CD4-positive, CD25-positive, alpha-beta regulatory T cell (primary cell): Measurements from ENCODE around the gene ZNF365. TPM values are rescaled to one million over a fixed set of nuclear protein-coding genes. Genes with fewer than 3 reads are reported as not detected.

ENCODE experiments used
- ATAC-seq, 2 donors: fragments of 150-1000 bp; cut with Tn5 transposase; one replicate each; pipeline ENCODE4 v1.10.0; 2021; ENCODE audit warnings: low read depth in 2 of 2, moderate number of reproducible peaks in 2 of 2, moderate library complexity in 1 of 2
- DNase-seq, 3 donors: peaks; one replicate each; pipeline versions ENCODE4 v3.0.0 to v3.0.0-alpha.2; 2012 to 2022; ENCODE audit warnings: mixed read lengths in 1 of 3
- H3K27ac ChIP-seq: one replicate; pipeline ENCODE4 v1.7.0; 2013; ENCODE audit warnings: mild to moderate bottlenecking, low read length; ENCODE audit not compliant: insufficient read depth, poor library complexity, severe bottlenecking
- H3K27me3 ChIP-seq: one replicate; pipeline ENCODE4 v1.7.0; 2013; ENCODE audit warnings: low read length; ENCODE audit not compliant: control insufficient read depth, insufficient read depth
- H3K36me3 ChIP-seq: one replicate; pipeline ENCODE4 v1.7.0; 2013; ENCODE audit warnings: mild to moderate bottlenecking, low read length, moderate library complexity; ENCODE audit not compliant: control insufficient read depth, insufficient read depth
- H3K4me1 ChIP-seq: 2 replicates; pipeline ENCODE4 v1.7.0; 2013; ENCODE audit warnings: mild to moderate bottlenecking, low read length; ENCODE audit not compliant: insufficient read depth, control insufficient read depth, poor library complexity, severe bottlenecking
- H3K4me3 ChIP-seq: one replicate; pipeline ENCODE4 v1.7.0; 2013; ENCODE audit warnings: low read depth, mild to moderate bottlenecking, low read length, moderate library complexity
- H3K9me3 ChIP-seq, 2 experiments: 1 replicate in 1 of 2; 2 replicates in 1 of 2; pipeline ENCODE4 v1.7.0; 2013; ENCODE audit warnings: low read length in 2 of 2, mild to moderate bottlenecking in 1 of 2, moderate library complexity in 1 of 2; ENCODE audit not compliant: control insufficient read depth in 2 of 2
- H3K27ac Mint-ChIP-seq, 3 donors: one replicate each; pipeline ENCODE4 v1.8.0; 2020 to 2022; ENCODE audit warnings: mild to moderate bottlenecking in 3 of 3, mixed read lengths in 3 of 3, moderate library complexity in 2 of 3
- H3K27me3 Mint-ChIP-seq: one replicate; pipeline ENCODE4 v1.8.0; 2022; ENCODE audit warnings: mild to moderate bottlenecking, mixed read lengths
- H3K36me3 Mint-ChIP-seq: one replicate; pipeline ENCODE4 v1.8.0; 2020; ENCODE audit warnings: mixed read lengths
- H3K4me1 Mint-ChIP-seq, 4 donors: one replicate each; pipeline ENCODE4 v1.8.0; 2020 to 2022; ENCODE audit warnings: mixed read lengths in 4 of 4, mild to moderate bottlenecking in 1 of 4
- H3K4me3 Mint-ChIP-seq, 4 donors: one replicate each; pipeline ENCODE4 v1.8.0; 2020 to 2022; ENCODE audit warnings: mild to moderate bottlenecking in 4 of 4, mixed read lengths in 4 of 4, moderate library complexity in 3 of 4
- H3K9me3 Mint-ChIP-seq, 7 donors: one replicate each; pipeline ENCODE4 v1.8.0; 2020 to 2022; ENCODE audit warnings: mixed read lengths in 7 of 7, mild to moderate bottlenecking in 3 of 7, moderate library complexity in 2 of 7
- polyA plus RNA-seq, 4 donors: library from polyadenylated mRNA; unstranded; fragments of 300-500 nt; fragmentation: Illumina TruSeq; gene quantifications; one replicate each; pipeline ENCODE4 v1.2.3, GENCODE V29; 2021
- total RNA-seq: library from RNA; stranded (reverse); gene quantifications from one replicate; pipeline ENCODE4 v1.2.3, GENCODE V29; 2022

ZNF365 gene, protein sequence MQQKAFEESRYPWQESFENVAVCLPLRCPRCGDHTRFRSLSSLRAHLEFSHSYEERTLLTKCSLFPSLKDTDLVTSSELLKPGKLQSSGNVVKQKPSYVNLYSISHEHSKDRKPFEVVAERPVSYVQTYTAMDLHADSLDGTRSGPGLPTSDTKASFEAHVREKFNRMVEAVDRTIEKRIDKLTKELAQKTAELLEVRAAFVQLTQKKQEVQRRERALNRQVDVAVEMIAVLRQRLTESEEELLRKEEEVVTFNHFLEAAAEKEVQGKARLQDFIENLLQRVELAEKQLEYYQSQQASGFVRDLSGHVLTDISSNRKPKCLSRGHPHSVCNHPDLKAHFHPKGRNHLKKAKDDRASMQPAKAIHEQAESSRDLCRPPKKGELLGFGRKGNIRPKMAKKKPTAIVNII
- 13.8 TPM for total RNA-seq
- polyA plus RNA-seq, result 1 to 10 TPM; 6.2 to 8.0 (median 7.1) TPM

- Histone ChIP-seq H3K36me3 (no peaks in the 10 kb centered on the region), H3K9me3 (no peaks in the 10 kb centered on the region), H3K27me3 (no peaks in the 10 kb centered on the region), H3K27ac (peak within 1 kb of the TSS; percentile 53), H3K4me1 (peaks cover 23% of the 10 kb centered on the region), H3K4me3 (peak within 1 kb of the TSS; percentile 86)
- Mint-ChIP-seq H3K4me1 (peaks cover 13 to 36% (median 21%) of the 10 kb centered on the region in 4 donors), H3K9me3 (peaks cover 0 to 1% (median 0%) of the 10 kb centered on the region in 7 donors), H3K27me3 (peaks cover 16% of the 10 kb centered on the region), H3K27ac (peak within 1 kb of the TSS; percentile 27 to 86 (median 81)), H3K4me3 (peak within 1 kb of the TSS; percentile 84 to 98 (median 90)), H3K36me3 (no peaks in the 10 kb centered on the region)
- ATAC-seq, result peak; percentile 65 to 72
- DNase-seq, result peak; percentile 33 to 49 (median 47)
Observed at GRCh38 chr10:62373995-62374861, at the start of gene ZNF365. Gene ZNF365, plus strand, starts transcription at chr10:62374369. Its CDS starts 1,825 bp downstream, at chr10:62376194.

DNA sequence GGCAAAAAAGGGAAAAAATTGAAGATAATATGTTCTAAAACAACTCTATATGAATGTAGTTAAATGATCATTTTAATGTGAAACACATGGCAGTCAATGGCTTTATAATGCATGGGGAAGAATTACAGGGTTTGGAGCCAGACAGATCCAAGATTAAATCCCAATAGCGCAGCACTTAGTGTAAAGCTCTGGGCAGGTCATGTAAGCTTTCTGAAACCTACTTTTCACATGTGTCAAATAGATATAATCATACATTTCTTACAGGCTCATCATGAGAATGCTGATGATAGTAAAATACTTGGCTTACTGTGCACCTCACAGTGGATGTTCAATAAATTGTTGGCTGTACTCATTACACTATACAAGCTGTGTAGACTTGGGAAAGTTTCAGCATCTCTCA, 48.0 kb upstream of the ZNF365 start:
- Histone ChIP-seq H3K27ac (no peak overlapping the region), H3K9me3 (no peaks in the 10 kb centered on the region), H3K27me3 (no peaks in the 10 kb centered on the region), H3K36me3 (no peaks in the 10 kb centered on the region), H3K4me3 (no peak overlapping the region), H3K4me1 (no peaks in the 10 kb centered on the region)
- Mint-ChIP-seq H3K4me1 (no peaks in the 10 kb centered on the region), H3K36me3 (no peaks in the 10 kb centered on the region), H3K9me3 (peaks cover 0 to 8% (median 0%) of the 10 kb centered on the region in 7 donors), H3K4me3 (no peak overlapping the region), H3K27ac (no peak overlapping the region), H3K27me3 (peaks cover 18% of the 10 kb centered on the region)
- DNase-seq, result no peak
- no peak for ATAC-seq

DNA sequence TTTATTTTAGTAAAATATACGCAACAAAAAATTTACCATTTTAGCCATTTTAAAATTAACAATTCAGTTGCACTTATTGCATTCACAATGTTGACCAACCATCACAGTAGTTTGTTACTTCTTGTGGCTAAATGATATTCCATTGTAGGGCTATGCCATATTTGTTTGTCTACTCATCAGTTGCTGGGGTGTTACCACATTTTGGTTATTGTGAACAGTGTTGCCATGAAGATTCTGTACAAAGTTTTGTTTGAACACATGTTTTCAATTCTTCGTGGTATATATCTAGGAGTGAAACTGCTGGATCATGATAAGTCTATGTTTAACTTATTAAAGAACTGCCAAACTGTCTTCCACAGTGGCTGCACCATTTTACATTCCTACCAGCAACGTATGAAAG, 46.3 kb upstream of the ZNF365 start:
- H3K27me3 Mint-ChIP-seq, result peaks cover 12% of the 10 kb centered on the region
- no peak overlapping the region for H3K4me3 Mint-ChIP-seq
- Histone ChIP-seq H3K27me3 (no peaks in the 10 kb centered on the region), H3K4me1 (no peaks in the 10 kb centered on the region), H3K9me3 (peaks cover 0 to 8% of the 10 kb centered on the region in 2 experiments), H3K36me3 (no peaks in the 10 kb centered on the region), H3K4me3 (no peak overlapping the region), H3K27ac (no peak overlapping the region)
- no peak for ATAC-seq
- H3K9me3 Mint-ChIP-seq, result peaks cover 0 to 6% (median 2%) of the 10 kb centered on the region in 7 donors
- no peaks in the 10 kb centered on the region for H3K4me1 Mint-ChIP-seq
- no peak for DNase-seq
- no peak overlapping the region for H3K27ac Mint-ChIP-seq
- H3K36me3 Mint-ChIP-seq, result peaks cover 4% of the 10 kb centered on the region

DNA sequence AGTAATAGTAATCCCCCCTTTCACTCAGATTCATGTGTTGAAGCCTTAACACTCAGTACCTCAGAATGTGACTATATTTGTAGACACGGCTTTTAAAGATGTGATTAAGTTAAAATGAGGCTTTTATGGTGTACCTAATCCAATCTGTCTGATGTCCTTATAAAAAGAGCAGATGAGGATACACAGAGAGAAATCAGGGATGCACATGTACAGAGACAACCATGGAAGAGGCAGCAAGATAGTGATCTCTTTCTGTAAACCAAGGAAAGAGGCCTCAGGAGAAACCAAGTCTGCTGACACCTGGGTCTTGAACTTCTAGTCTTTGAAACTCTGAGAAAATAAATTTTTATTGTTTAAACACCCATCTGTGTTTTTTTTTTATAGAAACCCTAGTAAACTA, 44.0 kb upstream of the ZNF365 start:
- H3K9me3 ChIP-seq, result peaks cover 0 to 11% of the 10 kb centered on the region in 2 experiments
- H3K4me3 Mint-ChIP-seq, result no peak overlapping the region
- H3K4me1 ChIP-seq, result no peaks in the 10 kb centered on the region
- no peak overlapping the region for H3K27ac Mint-ChIP-seq
- no peaks in the 10 kb centered on the region for H3K27me3 ChIP-seq
- H3K4me1 Mint-ChIP-seq, result no peaks in the 10 kb centered on the region
- no peak for DNase-seq
- H3K27ac ChIP-seq, result no peak overlapping the region
- no peaks in the 10 kb centered on the region for H3K36me3 ChIP-seq
- peaks cover 4% of the 10 kb centered on the region for H3K36me3 Mint-ChIP-seq
- H3K27me3 Mint-ChIP-seq, result peaks cover 10% of the 10 kb centered on the region
- H3K4me3 ChIP-seq, result no peak overlapping the region
- peaks cover 0 to 9% (median 5%) of the 10 kb centered on the region in 7 donors for H3K9me3 Mint-ChIP-seq
- ATAC-seq, result no peak

GRCh38 chr10:62332406-62332805, 41.8 kb upstream of the ZNF365 start:
- Histone ChIP-seq H3K27ac (no peak overlapping the region), H3K4me1 (no peaks in the 10 kb centered on the region), H3K4me3 (no peak overlapping the region), H3K27me3 (no peaks in the 10 kb centered on the region), H3K36me3 (no peaks in the 10 kb centered on the region), H3K9me3 (peaks cover 0 to 11% of the 10 kb centered on the region in 2 experiments)
- peaks cover 0 to 9% (median 7%) of the 10 kb centered on the region in 7 donors for H3K9me3 Mint-ChIP-seq
- no peak overlapping the region for H3K4me3 Mint-ChIP-seq
- DNase-seq, result no peak
- no peaks in the 10 kb centered on the region for H3K4me1 Mint-ChIP-seq
- H3K27ac Mint-ChIP-seq, result no peak overlapping the region
- H3K27me3 Mint-ChIP-seq, result peaks cover 10% of the 10 kb centered on the region
- ATAC-seq, result no peak
- H3K36me3 Mint-ChIP-seq, result peaks cover 4% of the 10 kb centered on the region

GRCh38 chr10:62333135-62333889, 40.9 kb upstream of the ZNF365 start:
- H3K9me3 Mint-ChIP-seq, result peaks cover 0 to 9% (median 7%) of the 10 kb centered on the region in 7 donors
- Histone ChIP-seq H3K4me3 (no peak overlapping the region), H3K36me3 (no peaks in the 10 kb centered on the region), H3K9me3 (peaks cover 0 to 11% of the 10 kb centered on the region in 2 experiments), H3K27ac (no peak overlapping the region), H3K27me3 (no peaks in the 10 kb centered on the region), H3K4me1 (no peaks in the 10 kb centered on the region)
- no peaks in the 10 kb centered on the region for H3K4me1 Mint-ChIP-seq
- peaks cover 9% of the 10 kb centered on the region for H3K27me3 Mint-ChIP-seq
- no peak overlapping the region for H3K4me3 Mint-ChIP-seq
- DNase-seq (no peak), ATAC-seq (no peak)
- peaks cover 4% of the 10 kb centered on the region for H3K36me3 Mint-ChIP-seq
- no peak overlapping the region for H3K27ac Mint-ChIP-seq

DNA sequence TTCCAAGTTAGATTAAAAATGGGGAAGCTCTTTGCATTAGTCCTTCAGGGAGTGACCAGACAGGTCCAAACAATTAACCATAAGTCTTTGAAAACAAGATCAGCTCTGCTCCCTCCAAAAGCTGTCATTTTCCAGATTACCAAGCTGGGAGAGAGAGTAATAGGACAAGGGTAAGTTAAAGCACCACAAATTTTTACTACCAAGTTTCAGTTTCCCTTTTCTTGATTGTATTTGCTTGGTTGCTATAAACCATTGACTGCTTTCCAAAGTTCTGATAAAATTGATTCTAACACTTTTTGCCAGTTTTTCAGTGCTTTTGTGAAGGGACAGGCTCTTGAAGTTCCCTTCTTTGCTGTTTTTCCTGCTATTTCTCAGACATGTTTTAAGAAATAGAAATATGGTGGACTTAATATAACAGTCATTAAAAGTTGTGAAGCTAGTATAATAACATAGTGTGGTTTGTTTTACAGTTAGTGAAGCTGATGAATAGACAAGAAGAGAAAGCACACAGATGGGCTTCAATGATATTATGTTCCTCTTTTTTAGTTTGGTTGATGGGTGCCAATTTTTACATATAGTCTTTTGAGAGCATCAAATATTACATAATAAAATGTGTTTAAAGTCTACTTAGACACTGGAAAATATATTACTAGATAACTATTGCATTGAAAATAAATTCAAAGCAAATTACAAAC, 40.0 kb upstream of the ZNF365 start:
- no peak overlapping the region for H3K4me3 Mint-ChIP-seq
- DNase-seq (no peak), ATAC-seq (no peak)
- H3K4me1 ChIP-seq, result no peaks in the 10 kb centered on the region
- peaks cover 0 to 11% of the 10 kb centered on the region in 2 experiments for H3K9me3 ChIP-seq
- H3K9me3 Mint-ChIP-seq, result peaks cover 0 to 9% (median 7%) of the 10 kb centered on the region in 7 donors
- no peak overlapping the region for H3K27ac ChIP-seq
- H3K4me1 Mint-ChIP-seq, result no peaks in the 10 kb centered on the region
- no peak overlapping the region for H3K27ac Mint-ChIP-seq
- no peaks in the 10 kb centered on the region for H3K27me3 ChIP-seq
- H3K27me3 Mint-ChIP-seq, result peaks cover 6% of the 10 kb centered on the region
- no peaks in the 10 kb centered on the region for H3K36me3 ChIP-seq
- no peak overlapping the region for H3K4me3 ChIP-seq
- peaks cover 4% of the 10 kb centered on the region for H3K36me3 Mint-ChIP-seq
